Lung (tissue), 12 donors: Measurements from ENCODE around the gene FAM229A. TPM values are rescaled to one million over a fixed set of nuclear protein-coding genes. Genes with fewer than 3 reads are reported as not detected.
"Not testable (repeated sequence)": the region's sequence is repeated elsewhere in the genome, so short reads cannot be mapped to it uniquely, and the experiment has no call there.

Experiments
- ATAC-seq: fragments of 200-7000 bp; cut with Tn5 transposase; one replicate; pipeline ENCODE4 v1.9.1; 2020; ENCODE audit warnings: moderate number of reproducible peaks; ENCODE audit not compliant: insufficient read depth, low FRiP score
- DNase-seq, 3 donors: peaks; one replicate each; pipeline ENCODE4 v3.0.0-alpha.2; 2013 to 2017
- H3K27ac ChIP-seq, 2 donors: one replicate each; pipeline ENCODE4 v1.5.1; 2013; ENCODE audit warnings: mild to moderate bottlenecking in 2 of 2, moderate library complexity in 2 of 2, control low read depth in 1 of 2, inconsistent platforms in 1 of 2, low read depth in 1 of 2, low read length in 1 of 2
- H3K27me3 ChIP-seq, 3 donors: one replicate each; pipeline ENCODE4 v1.5.1; 2013; ENCODE audit warnings: low read length in 2 of 3; ENCODE audit not compliant: control insufficient read depth in 3 of 3, insufficient read depth in 3 of 3
- H3K36me3 ChIP-seq, 4 donors: one replicate each; pipeline ENCODE4 v1.5.1; 2013; ENCODE audit warnings: low read length in 4 of 4, mild to moderate bottlenecking in 1 of 4, moderate library complexity in 1 of 4; ENCODE audit not compliant: control insufficient read depth in 4 of 4, insufficient read depth in 4 of 4
- H3K4me1 ChIP-seq, 5 donors: one replicate each; pipeline ENCODE4 v1.5.1; 2013; ENCODE audit warnings: low read length in 5 of 5, mild to moderate bottlenecking in 2 of 5, moderate library complexity in 1 of 5; ENCODE audit not compliant: control insufficient read depth in 5 of 5, insufficient read depth in 5 of 5
- H3K4me3 ChIP-seq: one replicate; pipeline ENCODE4 v1.5.1; 2013; ENCODE audit warnings: mild to moderate bottlenecking, control low read depth, moderate library complexity
- H3K9ac ChIP-seq, 2 donors: one replicate each; pipeline ENCODE4 v1.5.1; 2013; ENCODE audit warnings: low read length in 2 of 2, control low read depth in 1 of 2; ENCODE audit not compliant: insufficient read depth in 1 of 2
- H3K9me3 ChIP-seq, 4 donors: one replicate each; pipeline ENCODE4 v1.5.1; 2013; ENCODE audit warnings: low read length in 3 of 4, mild to moderate bottlenecking in 1 of 4, moderate library complexity in 1 of 4; ENCODE audit not compliant: control insufficient read depth in 4 of 4, insufficient read depth in 3 of 4
- WGBS, 2 donors: extraction: QIAGEN DNeasy Blood & Tissue Kit; methylation state at CpG; one replicate each; pipeline ENCODE4 v1.1.7; 2013; 5-methylcytosine and 5-hydroxymethylcytosine counted together
- polyA plus RNA-seq, 2 donors: library from polyadenylated mRNA; stranded (reverse); fragments of 200-250 nt; gene quantifications; one replicate each; pipeline ENCODE4 v1.2.1, GENCODE V29; 2013
- total RNA-seq, 2 donors: library from RNA; depleted of rRNA in 1 of 2; stranded (reverse); fragments of >200 nt in 1 of 2; gene quantifications; one replicate each; pipeline ENCODE4 v1.2.1, GENCODE V29; 2014 to 2021
- TF ChIP-seq, protein P1 (sequence below): IDR thresholded peaks from 2 replicates; pipeline ENCODE4 v1.5.1; 2012; ENCODE audit warnings: mild to moderate bottlenecking; ENCODE audit errors: control extremely low read depth, extremely low read depth
- donor health status: control.
- donor health status: control.
- donor health status: Bipolar disorder and iron deficiency.
- donor health status: healthy.
- donor health status: DM: yes; HTN: yes; CAD: no.

FAM229A gene
- total and polyA plus RNA-seq, 4 donors: 2.2 to 7.2 (median 5.1) TPM

DNA sequence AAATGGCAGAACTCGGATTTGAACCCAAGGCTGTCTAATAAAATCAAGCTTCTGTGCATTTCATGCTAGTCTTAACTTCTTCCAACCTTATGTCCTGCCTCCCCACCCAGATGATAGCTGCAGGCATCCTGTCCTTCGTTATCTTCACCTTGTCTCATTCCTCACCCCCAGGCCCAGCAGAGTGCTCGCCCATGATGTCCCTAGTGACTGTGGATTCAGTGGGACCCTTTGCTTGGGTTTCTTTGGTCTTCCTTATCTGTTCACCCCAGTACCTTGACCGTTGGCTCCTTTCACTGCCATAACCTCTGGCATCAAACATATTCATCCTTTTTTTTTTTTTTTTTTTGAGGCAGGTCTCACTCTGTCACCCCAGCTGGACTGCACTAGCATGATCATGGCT lies 37.6 kb upstream of the FAM229A start:
- Histone ChIP-seq H3K4me3 (no peak overlapping the region), H3K36me3 (no peaks in the 10 kb centered on the region), H3K27me3 (no peaks in the 10 kb centered on the region), H3K4me1 (peaks cover 0 to 2% (median 0%) of the 10 kb centered on the region in 5 donors), H3K9me3 (no peaks in the 10 kb centered on the region), H3K9ac (no peak overlapping the region), H3K27ac (no peak overlapping the region)
- no peak for ATAC-seq
- TF ChIP-seq, protein P1, sequence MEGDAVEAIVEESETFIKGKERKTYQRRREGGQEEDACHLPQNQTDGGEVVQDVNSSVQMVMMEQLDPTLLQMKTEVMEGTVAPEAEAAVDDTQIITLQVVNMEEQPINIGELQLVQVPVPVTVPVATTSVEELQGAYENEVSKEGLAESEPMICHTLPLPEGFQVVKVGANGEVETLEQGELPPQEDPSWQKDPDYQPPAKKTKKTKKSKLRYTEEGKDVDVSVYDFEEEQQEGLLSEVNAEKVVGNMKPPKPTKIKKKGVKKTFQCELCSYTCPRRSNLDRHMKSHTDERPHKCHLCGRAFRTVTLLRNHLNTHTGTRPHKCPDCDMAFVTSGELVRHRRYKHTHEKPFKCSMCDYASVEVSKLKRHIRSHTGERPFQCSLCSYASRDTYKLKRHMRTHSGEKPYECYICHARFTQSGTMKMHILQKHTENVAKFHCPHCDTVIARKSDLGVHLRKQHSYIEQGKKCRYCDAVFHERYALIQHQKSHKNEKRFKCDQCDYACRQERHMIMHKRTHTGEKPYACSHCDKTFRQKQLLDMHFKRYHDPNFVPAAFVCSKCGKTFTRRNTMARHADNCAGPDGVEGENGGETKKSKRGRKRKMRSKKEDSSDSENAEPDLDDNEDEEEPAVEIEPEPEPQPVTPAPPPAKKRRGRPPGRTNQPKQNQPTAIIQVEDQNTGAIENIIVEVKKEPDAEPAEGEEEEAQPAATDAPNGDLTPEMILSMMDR: no peak
- WGBS, 2 donors: 77 to 88% methylated on average over 4 of the region's 4 CpGs
- no peak for DNase-seq

DNA sequence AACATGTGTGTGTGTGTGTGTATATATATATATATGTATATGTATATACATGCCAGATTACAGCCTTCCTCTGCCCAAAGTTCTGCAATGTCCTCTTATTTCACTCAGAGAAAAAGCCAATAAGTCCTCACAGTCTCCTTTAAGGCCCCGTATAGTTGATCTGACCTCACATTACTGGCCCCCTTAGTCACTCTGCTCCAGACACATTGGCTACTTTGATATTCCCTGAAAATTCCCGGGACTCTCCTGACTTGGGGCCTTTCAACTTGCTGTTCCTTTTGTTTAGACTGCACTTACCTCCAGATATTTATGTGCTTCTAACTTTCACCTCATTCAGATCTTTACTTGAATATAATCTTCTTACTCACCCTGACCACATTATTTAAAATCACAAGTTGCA lies 36.1 kb upstream of the FAM229A start:
- ATAC-seq (no peak), DNase-seq (no peak)
- H3K4me1 ChIP-seq: peaks cover 0 to 5% (median 3%) of the 10 kb centered on the region in 5 donors
- H3K27ac ChIP-seq: no peak overlapping the region
- TF ChIP-seq, protein P1: no peak
- no peaks in the 10 kb centered on the region for H3K9me3 ChIP-seq
- no peak overlapping the region for H3K9ac ChIP-seq
- H3K4me3 ChIP-seq: no peak overlapping the region
- 65 to 83% methylated on average over 2 of the region's 2 CpGs for WGBS, 2 donors
- peaks cover 0 to 2% (median 0%) of the 10 kb centered on the region in 4 donors for H3K36me3 ChIP-seq
- H3K27me3 ChIP-seq: no peaks in the 10 kb centered on the region

DNA sequence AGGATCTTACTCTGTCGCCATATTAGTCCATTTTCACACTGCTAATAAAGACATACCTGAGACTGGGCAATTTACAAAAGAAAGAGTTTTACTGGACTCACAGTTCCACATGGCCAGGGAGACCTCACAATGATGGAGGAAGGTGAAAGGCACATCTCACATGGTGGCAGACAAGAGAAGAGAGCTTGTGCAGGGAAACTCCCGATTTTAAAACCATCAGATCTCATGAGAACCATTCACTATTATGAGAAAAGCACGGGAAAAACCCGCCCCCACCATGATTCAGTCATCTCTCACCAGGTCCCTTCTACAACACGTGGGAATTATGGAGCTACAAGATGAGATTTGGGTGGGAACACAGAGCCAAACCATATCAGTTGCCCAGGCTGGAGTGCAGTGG lies 34.2 kb upstream of the FAM229A start:
- not testable (repeated sequence) for H3K4me3 ChIP-seq, DNase-seq, H3K27me3 ChIP-seq, H3K36me3 ChIP-seq, H3K9me3 ChIP-seq, ATAC-seq, H3K27ac ChIP-seq, H3K9ac ChIP-seq
- 93 to 96% methylated on average over 5 of the region's 5 CpGs for WGBS, 2 donors
- H3K4me1 ChIP-seq: peaks cover 6 to 17% (median 10%) of the 10 kb centered on the region in 5 donors

DNA sequence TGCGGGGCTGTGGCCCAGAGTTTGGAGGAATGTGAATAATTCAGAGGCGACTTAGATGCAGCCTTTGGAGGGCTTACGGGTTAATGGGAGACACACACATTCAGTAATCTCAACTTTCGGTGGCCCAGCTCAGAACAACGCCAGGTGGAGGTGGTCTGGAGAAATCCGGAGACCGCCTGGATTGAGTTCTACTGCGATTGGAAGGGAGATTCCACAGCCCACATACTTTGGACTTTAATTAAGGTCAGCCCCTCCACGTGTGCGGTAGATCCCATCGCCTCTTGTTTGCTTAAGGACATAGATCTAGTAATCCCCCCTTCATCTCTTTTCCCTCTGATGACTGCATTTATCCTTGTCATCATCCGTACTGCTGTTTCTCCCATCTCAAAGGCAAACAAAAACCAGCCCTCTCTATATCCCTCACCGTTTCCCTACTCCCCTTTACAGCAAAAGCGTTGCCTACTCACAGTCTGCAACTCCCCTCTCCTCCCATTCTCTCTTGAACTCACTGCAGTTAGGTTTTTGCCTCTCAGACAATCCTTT lies 32.7 kb upstream of the FAM229A start:
- ATAC-seq (no peak), DNase-seq (no peak)
- TF ChIP-seq, protein P1: no peak
- H3K4me1 ChIP-seq: peaks cover 6 to 17% (median 10%) of the 10 kb centered on the region in 5 donors
- H3K9ac ChIP-seq: peak overlapping the region; percentile 97 to 100
- no peaks in the 10 kb centered on the region for H3K27me3 ChIP-seq
- WGBS, 2 donors: 1 to 2% methylated on average over 14 of the region's 14 CpGs
- H3K36me3 ChIP-seq: peaks cover 7 to 12% (median 11%) of the 10 kb centered on the region in 4 donors
- H3K9me3 ChIP-seq: no peaks in the 10 kb centered on the region
- peak overlapping the region; percentile 34 for H3K4me3 ChIP-seq
- H3K27ac ChIP-seq: peak overlapping the region; percentile 82 to 89
